H1 (cell line): ENCODE results near the gene HES7. TPM values are rescaled to one million over a fixed set of nuclear protein-coding genes. Genes with fewer than 3 reads are reported as not detected.

Source experiments
- CTCF ChIA-PET: fragments of 300-600 bp; sonication (Branson Sonifier 250); formaldehyde crosslinking; loops from one replicate; lab custom pipeline; 2021; ENCODE audit not compliant: partially characterized antibody; lab: Charles Lee
- POLR2A ChIA-PET: fragments of 300-600 bp; sonication (Branson Sonifier 250); formaldehyde crosslinking; loops from one replicate; lab custom pipeline; 2021; ENCODE audit warnings: inconsistent platforms; ENCODE audit not compliant: partially characterized antibody; lab: Charles Lee
- DNase-seq, 2 experiments: peaks; one replicate each; pipeline versions ENCODE4 v3.0.0 to v3.0.0-alpha.2; 2010 to 2022; ENCODE audit warnings: low spot score in 2 of 2, low read depth in 1 of 2, mixed read lengths in 1 of 2
- FAIRE-seq: peaks from 2 replicates; lab custom pipeline; 2011; peaks lifted over from hg19 to GRCh38; lab: Jason Lieb, UNC
- H2AFZ ChIP-seq: 2 replicates; pipeline ENCODE4 v1.8.1; 2012; ENCODE audit warnings: low read length, inconsistent platforms
- H2AK5ac ChIP-seq: 2 replicates; pipeline ENCODE4 v1.6.1; 2013; ENCODE audit warnings: low read depth, low read length
- H2BK120ac ChIP-seq: replicated peaks from 2 replicates; pipeline ENCODE3; 2013; ENCODE audit warnings: low read depth, low read length, inconsistent platforms
- H2BK12ac ChIP-seq: 2 replicates; pipeline ENCODE4 v1.6.1; 2013; ENCODE audit warnings: low read depth, low read length
- H2BK15ac ChIP-seq: 2 replicates; pipeline ENCODE4 v1.6.1; 2013; ENCODE audit warnings: low read length
- H2BK20ac ChIP-seq: 2 replicates; pipeline ENCODE4 v1.6.1; 2013; ENCODE audit warnings: low read length
- H2BK5ac ChIP-seq: 2 replicates; pipeline ENCODE4 v1.6.1; 2013; ENCODE audit warnings: low read depth, low read length
- H3K14ac ChIP-seq: 2 replicates; pipeline ENCODE4 v1.6.1; 2013; ENCODE audit warnings: inconsistent platforms; ENCODE audit not compliant: insufficient read length
- H3K18ac ChIP-seq: 2 replicates; pipeline ENCODE4 v1.6.1; 2013; ENCODE audit warnings: low read length; ENCODE audit errors: extremely low read depth
- H3K23ac ChIP-seq: 2 replicates; pipeline ENCODE4 v1.6.1; 2013; ENCODE audit warnings: inconsistent platforms; ENCODE audit not compliant: insufficient read length
- H3K23me2 ChIP-seq: 2 replicates; pipeline ENCODE4 v1.6.1; 2013; ENCODE audit warnings: low read depth, low read length
- H3K27ac ChIP-seq: 2 replicates; pipeline ENCODE4 v1.6.1; 2011; ENCODE audit warnings: low read depth, low read length, inconsistent platforms
- H3K27me3 ChIP-seq, 4 experiments: replicated peaks in 1 of 4; 1 replicate in 1 of 4; 2 replicates in 3 of 4; pipeline versions ENCODE4 v1.6.1 to v1.8.1; 2011 to 2013; ENCODE audit warnings: low read length in 3 of 4, mild to moderate bottlenecking in 3 of 4, inconsistent platforms in 2 of 4, mixed read lengths in 2 of 4, moderate library complexity in 1 of 4; ENCODE audit not compliant: control insufficient read depth in 3 of 4, insufficient read depth in 3 of 4; ENCODE audit errors: extremely low read depth in 1 of 4
- H3K36me3 ChIP-seq, 4 experiments: 2 replicates each; pipeline versions ENCODE4 v1.6.1 to v1.8.1; 2011 to 2013; ENCODE audit warnings: mild to moderate bottlenecking in 4 of 4, low read length in 3 of 4, moderate library complexity in 2 of 4, control low read depth in 1 of 4, inconsistent platforms in 1 of 4; ENCODE audit not compliant: insufficient read depth in 4 of 4, control insufficient read depth in 2 of 4
- H3K4ac ChIP-seq: replicated peaks from 2 replicates; pipeline ENCODE3; 2013; ENCODE audit warnings: low read length, low read depth, mixed read lengths, inconsistent platforms; ENCODE audit not compliant: insufficient read length
- H3K4me1 ChIP-seq, 4 experiments: replicated peaks in 1 of 4; 1 replicate in 1 of 4; 2 replicates in 3 of 4; pipeline versions ENCODE4 v1.6.1 to v1.8.1; 2011 to 2013; ENCODE audit warnings: low read length in 3 of 4, inconsistent platforms in 2 of 4, mixed read lengths in 1 of 4; ENCODE audit not compliant: insufficient read depth in 4 of 4, control insufficient read depth in 3 of 4
- H3K4me2 ChIP-seq, 2 experiments: 2 replicates each; pipeline versions ENCODE4 v1.6.1 to v1.8.1; 2011 to 2013; ENCODE audit warnings: low read depth in 2 of 2, low read length in 2 of 2, control low read depth in 1 of 2, inconsistent platforms in 1 of 2, mild to moderate bottlenecking in 1 of 2; ENCODE audit not compliant: insufficient read depth in 1 of 2
- H3K4me3 ChIP-seq, 4 experiments: fragments of 200-600, 300-600 bp in 1 of 4; sonication (generic), shearing (Covaris generic), sonication (Bioruptor Twin) in 1 of 4; 2 replicates each; pipeline versions ENCODE4 v1.5.1 to v1.8.1; 2011 to 2016; ENCODE audit warnings: low read length in 4 of 4, low read depth in 3 of 4, control low read depth in 2 of 4, inconsistent platforms in 2 of 4, mild to moderate bottlenecking in 2 of 4, mixed read lengths in 1 of 4, moderate library complexity in 1 of 4; ENCODE audit not compliant: insufficient read depth in 2 of 4; ENCODE audit errors: extremely low read depth in 1 of 4
- H3K56ac ChIP-seq: replicated peaks from 2 replicates; pipeline ENCODE3; 2013; ENCODE audit warnings: low read depth, mild to moderate bottlenecking, mixed read lengths, low read length, inconsistent platforms; ENCODE audit not compliant: insufficient read length
- H3K79me1 ChIP-seq: 2 replicates; pipeline ENCODE4 v1.6.1; 2013; ENCODE audit warnings: low read depth, low read length, control low read depth
- H3K79me2 ChIP-seq, 2 experiments: 2 replicates each; pipeline versions ENCODE4 v1.6.1 to v1.8.1; 2012 to 2013; ENCODE audit warnings: low read length in 2 of 2, mild to moderate bottlenecking in 2 of 2, inconsistent platforms in 1 of 2; ENCODE audit not compliant: insufficient read depth in 2 of 2, control insufficient read depth in 1 of 2
- H3K9ac ChIP-seq, 4 experiments: replicated peaks in 1 of 4; 1 replicate in 1 of 4; 2 replicates in 3 of 4; pipeline versions ENCODE4 v1.6.1 to v1.8.1; 2011 to 2013; ENCODE audit warnings: low read depth in 3 of 4, low read length in 3 of 4, control low read depth in 2 of 4, mild to moderate bottlenecking in 2 of 4, moderate library complexity in 2 of 4, inconsistent platforms in 1 of 4; ENCODE audit errors: extremely low read depth in 1 of 4
- H3K9me3 ChIP-seq, 2 experiments: 2 replicates each; pipeline versions ENCODE4 v1.6.1 to v1.8.1; 2012 to 2013; ENCODE audit warnings: mild to moderate bottlenecking in 2 of 2, moderate library complexity in 2 of 2, control low read depth in 1 of 2, inconsistent platforms in 1 of 2, low read depth in 1 of 2, low read length in 1 of 2, mixed read lengths in 1 of 2; ENCODE audit not compliant: insufficient read depth in 2 of 2
- H4K20me1 ChIP-seq, 2 experiments: replicated peaks in 1 of 2; 2 replicates each; pipeline versions ENCODE3 to v1.8.1; 2011 to 2013; ENCODE audit warnings: inconsistent platforms in 2 of 2, low read length in 2 of 2, mild to moderate bottlenecking in 1 of 2; ENCODE audit not compliant: insufficient read depth in 2 of 2, control insufficient read depth in 1 of 2
- H4K5ac ChIP-seq: 2 replicates; pipeline ENCODE4 v1.6.1; 2013; ENCODE audit warnings: low read length, low read depth, mixed read lengths, inconsistent platforms; ENCODE audit not compliant: insufficient read length
- H4K8ac ChIP-seq: 2 replicates; pipeline ENCODE4 v1.8.0; 2013; ENCODE audit warnings: mild to moderate bottlenecking, moderate library complexity, low read length, inconsistent platforms; ENCODE audit not compliant: insufficient read depth; ENCODE audit errors: extremely low read depth
- H4K91ac ChIP-seq: replicated peaks from 2 replicates; pipeline ENCODE3; 2013; ENCODE audit warnings: low read length, mixed read lengths, inconsistent platforms; ENCODE audit not compliant: insufficient read length
- ATF2 ChIP-seq: IDR thresholded peaks from 2 replicates; pipeline ENCODE4 v1.6.1; 2012; ENCODE audit warnings: low read length, inconsistent platforms
- BACH1 ChIP-seq: IDR thresholded peaks from 2 replicates; pipeline ENCODE4 v1.6.1; 2012; ENCODE audit warnings: low read length, improper control_type of control experiment
- BCL11A ChIP-seq, 2 experiments: IDR thresholded peaks; one replicate each; pipeline ENCODE4 v1.6.1; 2011; ENCODE audit warnings: low read depth in 2 of 2, low read length in 2 of 2, mild to moderate bottlenecking in 2 of 2
- BRCA1 ChIP-seq: IDR thresholded peaks from 2 replicates; pipeline ENCODE4 v1.6.1; 2012; ENCODE audit warnings: low read depth, low read length, improper control_type of control experiment
- CBX5 ChIP-seq: fragments of 300-800, 300-1000 bp; sonication (generic); IDR thresholded peaks from 2 replicates; pipeline ENCODE4 v1.7.1; 2016; ENCODE audit warnings: antibody characterized with exemption, low read length, low read depth
- CEBPB ChIP-seq: IDR thresholded peaks from 2 replicates; pipeline ENCODE4 v1.6.1; 2012; ENCODE audit warnings: low read depth, low read length
- EP300 ChIP-seq, 2 experiments: IDR thresholded peaks; 1 replicate in 1 of 2; 2 replicates in 1 of 2; pipeline ENCODE4 v1.6.1; 2011 to 2012; ENCODE audit warnings: low read depth in 2 of 2, low read length in 2 of 2, mild to moderate bottlenecking in 2 of 2, borderline replicate concordance in 1 of 2, inconsistent platforms in 1 of 2, moderate library complexity in 1 of 2
- GTF2F1 ChIP-seq: IDR thresholded peaks from 2 replicates; pipeline ENCODE4 v1.6.1; 2012; ENCODE audit warnings: low read depth, low read length, improper control_type of control experiment, borderline replicate concordance
- KDM5A ChIP-seq: fragments of 200-600 bp; IDR thresholded peaks from 2 replicates; pipeline ENCODE4 v1.7.1; 2012; ENCODE audit warnings: mild to moderate bottlenecking, low read length, inconsistent platforms, mixed read lengths
- PHF8 ChIP-seq: fragments of 200-600 bp; sonication (generic); conservative IDR thresholded peaks from 2 replicates; pipeline ENCODE4 v1.7.1; 2012; ENCODE audit warnings: low read depth, mild to moderate bottlenecking, inconsistent platforms, low read length, moderate library complexity
- POLR2A ChIP-seq, 2 experiments: IDR thresholded peaks; 1 replicate in 1 of 2; 2 replicates in 1 of 2; pipeline ENCODE4 v1.6.1; 2011; ENCODE audit warnings: low read depth in 2 of 2, low read length in 2 of 2, mild to moderate bottlenecking in 2 of 2; ENCODE audit errors: control extremely low read depth in 1 of 2
- POLR2AphosphoS5 ChIP-seq: IDR thresholded peaks from 2 replicates; pipeline ENCODE4 v1.6.1; 2011; ENCODE audit warnings: low read depth, low read length
- POU5F1 ChIP-seq: IDR thresholded peaks from 2 replicates; pipeline ENCODE4 v1.6.1; 2011; ENCODE audit warnings: low read depth, mild to moderate bottlenecking, low read length, moderate library complexity
- SIX5 ChIP-seq: IDR thresholded peaks from 2 replicates; pipeline ENCODE4 v1.6.1; 2011; ENCODE audit warnings: mild to moderate bottlenecking, low read depth, low read length
- WGBS, 2 experiments: shearing (Covaris generic) in 1 of 2; methylation state at CpG; one replicate each; pipeline versions ENCODE4 v1.1.6 to v1.1.7; 2013 to 2015; ENCODE audit warnings: low lambda C conversion rate in 2 of 2, mixed read lengths in 2 of 2, inconsistent platforms in 1 of 2, low coverage in 1 of 2, missing lambda C conversion rate in 1 of 2; ENCODE audit not compliant: insufficient replicate concordance in 2 of 2, insufficient coverage in 1 of 2, insufficient read length in 1 of 2; ENCODE audit errors: extremely low coverage in 1 of 2, missing lambda C conversion rate in 1 of 2; 5-methylcytosine and 5-hydroxymethylcytosine counted together
- polyA plus RNA-seq, 7 experiments: library from polyadenylated mRNA; depleted of rRNA in 3 of 7; stranded (reverse) in 5 of 7; unstranded in 2 of 7; fragments of >200 nt in 5 of 7; fragments of 200-250 nt in 2 of 7; gene quantifications; 1 replicate in 5 of 7; 2 replicates in 1 of 7; 4 replicates in 1 of 7; pipeline versions ENCODE4 v1.2.1 to v1.2.3, GENCODE V29; 2011 to 2013; ENCODE audit warnings: missing spikeins in 2 of 7, mixed read lengths in 2 of 7
- total RNA-seq: library from RNA; stranded (reverse); fragmentation: NEBNext Ultra II Directional; extraction: Animal tissue kit (Norgen Biotek cat#: 25700); gene quantifications from 2 replicates; pipeline ENCODE4 v1.2.1, GENCODE V29; 2021

HES7 gene
- total and polyA plus RNA-seq, 2 of the 8 experiments (the other 6 are each of a cell fraction or from before 2014, with no cell fraction given), result 0.20 to 0.32 TPM

- no peak overlapping the region for H2AFZ ChIP-seq
- H3K79me1 ChIP-seq, result no peaks in the 10 kb centered on the region
- H3K27me3 ChIP-seq, result peaks cover 0 to 23% (median 16%) of the 10 kb centered on the region in 4 experiments; a peak in 6 of 7 replicates
- ChIA-PET POLR2A (no interaction called here), CTCF (interaction anchor here (1.4 to 17.3 kb wide), 4 partner anchors 7 to 40 kb away, joined by 3 to 501 read pairs (median 292); partner anchors contain the start of genes ALOX12B and ALOXE3)
- no peak overlapping the region for H4K91ac ChIP-seq
- FAIRE-seq (no peak), DNase-seq (no peak)
- peaks cover 3% of the 10 kb centered on the region; the same call in 1 of the 2 replicates for H3K23me2 ChIP-seq
- H4K8ac ChIP-seq, result no peak overlapping the region
- no peaks in the 10 kb centered on the region for H3K79me2 ChIP-seq
- H3K36me3 ChIP-seq, result no peaks in the 10 kb centered on the region
- H4K5ac ChIP-seq, result no peak overlapping the region
- no peak overlapping the region for H2BK20ac ChIP-seq
- H3K9ac ChIP-seq, result no peak overlapping the region
- H3K18ac ChIP-seq, result no peak overlapping the region
- no peak overlapping the region for H2BK12ac ChIP-seq
- H3K56ac ChIP-seq, result no peak overlapping the region
- peaks cover 0 to 5% (median 2%) of the 10 kb centered on the region in 4 experiments; a peak in 4 of 7 replicates for H3K4me1 ChIP-seq
- H2BK15ac ChIP-seq, result no peak overlapping the region
- no peak overlapping the region for H3K4ac ChIP-seq
- H2BK5ac ChIP-seq, result no peak overlapping the region
- 90% methylated on average over 3 of the region's 3 CpGs; no CpG with 5 or more reads in 1 of the 2 experiments for WGBS, 2 experiments
- H2AK5ac ChIP-seq, result no peak overlapping the region
- no peak overlapping the region for H3K27ac ChIP-seq
- no peak overlapping the region for H3K4me3 ChIP-seq
- H2BK120ac ChIP-seq, result no peak overlapping the region
- H3K14ac ChIP-seq, result no peak overlapping the region
- H3K9me3 ChIP-seq, result no peaks in the 10 kb centered on the region
- H3K23ac ChIP-seq, result no peak overlapping the region
- no peak overlapping the region for H3K4me2 ChIP-seq
- no peaks in the 10 kb centered on the region for H4K20me1 ChIP-seq
- TF ChIP-seq POU5F1 (no peak), BCL11A (IDR thresholded peaks at IDR 0.05; ENCODE audit: low read depth in 2 of 2, low read length in 2 of 2) (no peak), BACH1 (no peak), CEBPB (no peak), CBX5 (no peak), KDM5A (no peak), EP300 (IDR thresholded peaks at IDR 0.05; ENCODE audit: borderline replicate concordance in 1 of 2, low read depth in 2 of 2, low read length in 2 of 2) (no peak), BRCA1 (no peak), POLR2A (IDR thresholded peaks at IDR 0.05; ENCODE audit: control extremely low read depth in 1 of 2, low read depth in 2 of 2, low read length in 2 of 2) (no peak), GTF2F1 (no peak), ATF2 (no peak), POLR2AphosphoS5 (no peak), PHF8 (no peak), SIX5 (no peak)
Measured at GRCh38 chr17:8081876-8082275, 42.0 kb downstream of the HES7 start.
